Ishikawa (cell line): ENCODE measurements around the gene FBXO31.

Experiments
- CEBPB ChIP-seq: IDR thresholded peaks from 2 replicates; pipeline ENCODE4 v1.6.1; 2012
- CREB1 ChIP-seq: IDR thresholded peaks from 2 replicates; pipeline ENCODE4 v1.6.1; 2012; ENCODE audit warnings: low read depth
- EGR1 ChIP-seq: IDR thresholded peaks from 2 replicates; pipeline ENCODE4 v1.6.1; 2012
- EP300 ChIP-seq: IDR thresholded peaks from 2 replicates; pipeline ENCODE4 v1.6.1; 2012; ENCODE audit warnings: borderline replicate concordance
- FOXM1 ChIP-seq: IDR thresholded peaks from 2 replicates; pipeline ENCODE4 v1.6.1; 2012; ENCODE audit warnings: low read depth, borderline replicate concordance
- NFIC ChIP-seq: IDR thresholded peaks from 2 replicates; pipeline ENCODE4 v1.6.1; 2012
- RAD21 ChIP-seq: IDR thresholded peaks from 2 replicates; pipeline ENCODE4 v1.6.1; 2012; ENCODE audit warnings: low read depth
- TAF1 ChIP-seq: IDR thresholded peaks from 2 replicates; pipeline ENCODE4 v1.6.1; 2012; ENCODE audit warnings: low read depth, mild to moderate bottlenecking
- TCF12 ChIP-seq: IDR thresholded peaks from 2 replicates; pipeline ENCODE4 v1.6.1; 2012; ENCODE audit warnings: low read depth
- TEAD4 ChIP-seq: IDR thresholded peaks from 2 replicates; pipeline ENCODE4 v1.6.1; 2012
- USF1 ChIP-seq: IDR thresholded peaks from 2 replicates; pipeline ENCODE4 v1.6.1; 2012
- YY1 ChIP-seq: IDR thresholded peaks from 2 replicates; pipeline ENCODE4 v1.6.1; 2012; ENCODE audit warnings: low read depth
- ZBTB7A ChIP-seq: IDR thresholded peaks from 2 replicates; pipeline ENCODE4 v1.6.1; 2012; ENCODE audit warnings: low read depth
- TF ChIP-seq, protein P1 (sequence below): IDR thresholded peaks from 2 replicates; pipeline ENCODE4 v1.6.1; 2012; ENCODE audit warnings: low read depth, mild to moderate bottlenecking
- TF ChIP-seq, protein P2 (sequence below): IDR thresholded peaks from 2 replicates; pipeline ENCODE4 v1.6.1; 2012

Gene FBXO31

GRCh38 chr16:87380881-87381280 is 2.7 kb downstream of the FBXO31 start:
- TF ChIP-seq EP300 (no peak), YY1 (no peak), CEBPB (no peak), ZBTB7A (no peak), CREB1 (no peak), FOXM1 (no peak), TCF12 (no peak), EGR1 (no peak), TAF1 (no peak), TEAD4 (no peak), NFIC (no peak), RAD21 (no peak), USF1 (no peak)
- TF ChIP-seq, protein P1, sequence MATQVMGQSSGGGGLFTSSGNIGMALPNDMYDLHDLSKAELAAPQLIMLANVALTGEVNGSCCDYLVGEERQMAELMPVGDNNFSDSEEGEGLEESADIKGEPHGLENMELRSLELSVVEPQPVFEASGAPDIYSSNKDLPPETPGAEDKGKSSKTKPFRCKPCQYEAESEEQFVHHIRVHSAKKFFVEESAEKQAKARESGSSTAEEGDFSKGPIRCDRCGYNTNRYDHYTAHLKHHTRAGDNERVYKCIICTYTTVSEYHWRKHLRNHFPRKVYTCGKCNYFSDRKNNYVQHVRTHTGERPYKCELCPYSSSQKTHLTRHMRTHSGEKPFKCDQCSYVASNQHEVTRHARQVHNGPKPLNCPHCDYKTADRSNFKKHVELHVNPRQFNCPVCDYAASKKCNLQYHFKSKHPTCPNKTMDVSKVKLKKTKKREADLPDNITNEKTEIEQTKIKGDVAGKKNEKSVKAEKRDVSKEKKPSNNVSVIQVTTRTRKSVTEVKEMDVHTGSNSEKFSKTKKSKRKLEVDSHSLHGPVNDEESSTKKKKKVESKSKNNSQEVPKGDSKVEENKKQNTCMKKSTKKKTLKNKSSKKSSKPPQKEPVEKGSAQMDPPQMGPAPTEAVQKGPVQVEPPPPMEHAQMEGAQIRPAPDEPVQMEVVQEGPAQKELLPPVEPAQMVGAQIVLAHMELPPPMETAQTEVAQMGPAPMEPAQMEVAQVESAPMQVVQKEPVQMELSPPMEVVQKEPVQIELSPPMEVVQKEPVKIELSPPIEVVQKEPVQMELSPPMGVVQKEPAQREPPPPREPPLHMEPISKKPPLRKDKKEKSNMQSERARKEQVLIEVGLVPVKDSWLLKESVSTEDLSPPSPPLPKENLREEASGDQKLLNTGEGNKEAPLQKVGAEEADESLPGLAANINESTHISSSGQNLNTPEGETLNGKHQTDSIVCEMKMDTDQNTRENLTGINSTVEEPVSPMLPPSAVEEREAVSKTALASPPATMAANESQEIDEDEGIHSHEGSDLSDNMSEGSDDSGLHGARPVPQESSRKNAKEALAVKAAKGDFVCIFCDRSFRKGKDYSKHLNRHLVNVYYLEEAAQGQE: no peak
- TF ChIP-seq, protein P2, sequence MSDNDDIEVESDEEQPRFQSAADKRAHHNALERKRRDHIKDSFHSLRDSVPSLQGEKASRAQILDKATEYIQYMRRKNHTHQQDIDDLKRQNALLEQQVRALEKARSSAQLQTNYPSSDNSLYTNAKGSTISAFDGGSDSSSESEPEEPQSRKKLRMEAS: no peak

GRCh38 chr16:87380403-87380802 is 3.2 kb downstream of the FBXO31 start:
- no peak for TF ChIP-seq NFIC
- TF ChIP-seq, protein P1: no peak
- no peak for TF ChIP-seq TEAD4
- TF ChIP-seq RAD21: no peak
- TF ChIP-seq CEBPB: no peak
- TF ChIP-seq ZBTB7A: no peak
- TF ChIP-seq YY1: no peak
- TF ChIP-seq, protein P2: no peak
- TF ChIP-seq EP300: no peak
- no peak for TF ChIP-seq FOXM1
- no peak for TF ChIP-seq EGR1
- TF ChIP-seq TCF12: no peak
- TF ChIP-seq TAF1: no peak
- no peak for TF ChIP-seq CREB1
- TF ChIP-seq USF1: no peak

DNA sequence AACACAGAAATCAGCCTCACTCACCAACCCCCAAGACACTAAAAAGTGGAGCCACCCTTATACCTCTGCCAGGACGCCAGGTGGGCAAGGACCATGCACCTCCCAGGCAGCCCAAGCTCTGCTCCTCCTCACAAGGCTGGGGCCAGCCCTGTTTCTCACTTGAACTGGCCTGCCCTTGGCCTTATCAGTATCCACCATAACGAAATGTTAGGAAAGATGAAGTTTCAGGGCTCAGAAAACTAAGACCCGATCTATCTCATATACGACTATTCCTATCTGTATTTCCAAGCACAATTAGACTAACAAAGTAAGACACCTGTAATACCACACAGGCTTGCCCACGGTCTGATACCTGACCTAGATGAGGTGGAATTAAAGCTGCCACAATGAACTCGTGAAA is 6.9 kb downstream of the FBXO31 start:
- TF ChIP-seq NFIC (no peak), RAD21 (no peak), TCF12 (no peak), CEBPB (no peak), USF1 (no peak), CREB1 (no peak), ZBTB7A (no peak), EGR1 (no peak), YY1 (no peak), TEAD4 (no peak), FOXM1 (no peak), TAF1 (no peak), EP300 (no peak)
- TF ChIP-seq, protein P2: no peak
- TF ChIP-seq, protein P1: no peak
